NOMO-1 treated with dmso at 0.1 percent for 144 hours (cell line): ENCODE measurements around the gene SMIM44.

ENCODE experiments used
- DNase-seq: peaks from one replicate; lab custom pipeline; 2025; ENCODE audit not compliant: unreplicated experiment; lab: John Stamatoyannopoulos, UW

The SMIM44 gene

DNA sequence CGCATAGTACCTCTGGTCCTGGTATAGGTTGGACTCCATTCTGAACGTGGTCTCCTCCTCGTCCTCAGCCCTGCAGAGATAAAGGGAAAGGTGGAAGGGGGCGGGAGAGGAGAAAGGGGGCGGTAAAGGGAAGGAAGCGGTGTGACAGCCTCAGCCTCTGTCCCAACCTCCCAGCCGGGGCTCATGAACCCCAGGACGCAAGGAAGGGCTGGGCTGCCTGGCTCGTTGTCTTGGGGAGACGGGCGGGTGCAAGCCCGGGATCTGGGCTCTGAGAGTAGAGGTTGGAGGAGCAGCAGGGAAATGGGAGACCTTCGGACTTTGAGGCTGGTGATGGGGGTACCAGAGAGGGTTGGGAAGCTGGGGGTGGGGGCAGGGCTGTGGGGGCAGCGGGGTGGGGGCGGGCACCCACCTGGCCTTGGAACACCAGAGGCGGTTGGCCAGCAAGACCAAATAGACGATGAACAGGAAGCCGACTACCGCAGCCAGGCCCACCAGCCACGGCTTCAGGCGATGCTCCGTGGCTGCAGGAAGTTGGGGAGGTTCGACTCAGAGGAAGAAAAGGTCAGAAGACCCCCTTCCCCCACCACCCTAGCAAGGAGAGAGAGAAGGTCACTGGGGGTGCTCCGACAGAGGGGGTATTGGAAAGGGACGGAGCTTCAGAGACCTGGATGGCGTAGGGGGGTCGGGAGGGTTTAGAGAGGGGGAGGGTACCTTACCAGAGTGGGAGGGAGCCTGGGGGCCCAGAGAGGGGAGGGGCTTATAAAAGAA is 4.6 kb downstream of the SMIM44 start:
- no peak for DNase-seq

DNA sequence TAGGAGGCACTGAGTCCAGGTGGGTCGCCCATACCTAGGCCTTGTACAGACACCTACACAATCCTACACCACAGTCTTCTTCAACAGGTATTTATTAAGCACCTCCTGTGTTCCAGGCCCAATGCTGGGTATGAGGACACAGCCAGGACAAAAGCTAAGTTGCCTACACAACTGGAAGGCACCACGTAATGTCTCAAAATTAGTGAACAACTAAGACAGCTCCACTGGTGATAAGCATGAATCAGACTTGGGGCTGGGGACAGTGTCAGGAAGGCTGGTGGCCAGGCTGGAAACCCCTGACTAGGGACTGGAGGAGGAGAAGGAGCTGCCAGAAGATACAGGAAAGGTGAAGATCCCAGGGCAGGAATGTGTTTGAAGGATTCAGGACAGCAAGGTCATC is 5.3 kb downstream of the SMIM44 start:
- no peak for DNase-seq

DNA sequence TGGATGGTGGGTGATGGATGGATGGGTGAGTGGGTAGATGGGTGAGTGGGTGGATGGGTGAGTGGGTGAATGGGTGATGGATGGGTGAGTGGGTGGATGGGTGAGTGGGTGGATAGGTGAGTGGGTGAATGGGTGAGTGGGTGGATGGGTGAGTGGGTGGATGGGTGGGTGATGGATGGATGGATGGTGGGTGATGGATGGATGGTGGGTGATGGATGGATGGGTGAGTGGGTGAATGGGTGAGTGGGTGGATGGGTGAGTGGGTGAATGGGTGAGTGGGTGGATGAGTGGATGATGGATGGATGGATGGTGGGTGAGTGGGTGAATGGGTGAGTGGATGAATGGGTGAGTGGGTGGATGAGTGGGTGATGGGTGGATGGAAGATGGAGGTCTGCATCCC is 5.7 kb downstream of the SMIM44 start:
- DNase-seq, result no peak

DNA sequence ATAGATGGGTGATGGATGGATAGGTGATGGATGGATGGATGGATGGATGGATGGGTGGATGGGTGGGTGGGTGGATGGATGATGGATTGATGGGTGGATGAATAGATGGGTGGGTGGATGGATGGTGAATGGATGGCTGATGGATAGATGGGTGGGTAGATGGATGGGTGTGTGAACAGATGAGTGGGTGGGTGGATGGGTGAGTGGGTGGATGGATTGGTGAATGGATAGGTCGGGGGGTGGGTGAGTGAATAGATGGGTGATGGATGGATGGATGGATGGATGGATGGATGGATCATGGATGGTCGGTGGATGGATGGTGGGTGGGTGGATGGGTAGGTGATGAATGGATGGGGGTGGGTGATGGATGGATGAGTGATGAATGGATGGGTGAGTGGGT is 6.4 kb downstream of the SMIM44 start:
- DNase-seq, result no peak

DNA sequence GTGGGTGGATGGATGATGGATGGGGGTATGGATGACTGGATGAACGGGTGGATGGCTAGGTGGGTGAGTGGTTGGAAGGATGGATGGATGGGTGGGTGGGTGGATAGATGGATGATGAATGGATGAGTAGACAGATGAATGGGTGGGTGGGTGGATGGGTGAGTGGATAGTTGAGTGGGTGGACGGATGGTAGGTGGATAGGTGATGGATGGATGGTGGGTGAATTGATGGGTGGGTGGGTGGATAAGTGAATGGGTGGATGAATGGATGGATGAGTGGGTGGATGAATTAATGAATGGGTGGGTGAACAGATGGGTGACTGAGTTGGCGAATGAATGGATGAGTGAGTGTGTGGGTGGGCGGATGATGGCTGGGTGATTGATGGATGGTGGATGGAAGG is 7.8 kb downstream of the SMIM44 start:
- no peak for DNase-seq

DNA sequence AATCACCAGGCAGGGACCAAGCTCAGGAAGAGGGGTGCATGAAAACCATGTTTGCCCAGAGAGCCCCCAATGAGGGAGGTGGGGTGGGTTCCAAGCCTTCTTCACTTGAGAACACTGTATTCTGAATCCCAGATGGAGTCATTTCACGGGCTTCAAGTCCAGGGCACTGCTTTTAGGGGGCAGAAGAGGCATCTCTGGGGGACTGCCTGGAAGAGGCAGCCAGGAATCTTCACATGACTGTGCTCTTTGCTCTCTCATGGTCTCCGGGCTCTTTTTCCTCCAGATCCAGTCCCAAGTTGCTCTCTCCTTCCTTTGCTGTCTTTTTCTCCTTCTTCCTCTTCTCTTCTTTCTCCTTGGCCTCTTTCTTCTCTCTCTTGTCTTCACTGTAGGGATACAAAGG is 8.6 kb downstream of the SMIM44 start:
- DNase-seq, result no peak

DNA sequence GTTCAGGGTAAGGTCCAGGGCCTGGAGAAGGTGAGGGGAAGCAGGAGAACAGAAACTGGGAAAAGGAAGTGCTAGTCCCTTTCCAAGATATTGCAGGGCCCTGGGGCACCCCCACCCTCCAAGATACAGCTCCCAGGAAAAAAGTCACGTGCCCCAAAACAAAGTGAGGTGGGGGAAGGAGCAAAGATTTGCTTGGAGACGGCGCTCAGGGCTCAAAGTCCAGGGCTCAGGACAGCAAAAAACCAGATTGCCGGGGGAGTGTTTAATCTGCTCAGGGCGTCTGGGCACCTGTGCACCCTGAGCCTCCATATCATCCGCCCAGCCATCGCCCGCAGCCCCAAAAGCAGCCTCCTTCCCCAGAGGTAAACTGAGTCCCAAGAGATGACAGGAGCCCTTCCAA is 9.2 kb downstream of the SMIM44 start:
- DNase-seq, result no peak

DNA sequence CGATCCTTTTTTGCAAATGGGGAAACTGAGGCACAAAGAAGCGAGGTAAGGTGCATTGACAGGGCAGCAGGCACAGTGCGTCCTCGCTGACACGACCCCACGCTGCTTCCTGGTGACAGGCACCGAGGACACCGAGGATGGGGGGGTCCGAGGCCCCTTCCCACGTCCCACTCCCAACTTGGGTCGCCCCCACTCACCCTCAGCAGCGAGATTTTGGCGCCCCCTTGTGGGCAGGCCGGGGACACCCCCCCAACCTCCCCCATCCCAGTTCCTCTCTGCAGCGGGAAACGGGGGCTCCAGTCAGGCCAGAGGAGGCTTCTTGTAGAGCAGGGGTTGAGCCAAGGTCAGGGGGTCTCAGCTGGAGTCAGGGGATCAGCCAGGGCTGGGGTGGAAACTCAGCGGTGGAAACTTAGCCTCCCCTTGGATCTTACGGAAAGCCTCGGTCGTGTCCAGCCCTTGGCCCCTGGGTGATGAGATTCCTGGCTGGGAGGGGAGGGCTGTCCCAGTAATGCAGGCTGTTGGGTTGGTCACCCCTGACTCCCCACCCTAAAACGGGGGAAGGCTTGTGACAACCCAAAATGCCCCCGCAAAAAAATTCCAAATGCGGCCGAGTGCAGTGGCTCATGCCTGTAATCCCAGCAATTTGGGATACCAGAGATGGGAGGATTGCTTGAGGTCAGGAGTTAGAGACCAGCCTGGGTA is 11.1 kb downstream of the SMIM44 start:
- DNase-seq, result no peak

DNA sequence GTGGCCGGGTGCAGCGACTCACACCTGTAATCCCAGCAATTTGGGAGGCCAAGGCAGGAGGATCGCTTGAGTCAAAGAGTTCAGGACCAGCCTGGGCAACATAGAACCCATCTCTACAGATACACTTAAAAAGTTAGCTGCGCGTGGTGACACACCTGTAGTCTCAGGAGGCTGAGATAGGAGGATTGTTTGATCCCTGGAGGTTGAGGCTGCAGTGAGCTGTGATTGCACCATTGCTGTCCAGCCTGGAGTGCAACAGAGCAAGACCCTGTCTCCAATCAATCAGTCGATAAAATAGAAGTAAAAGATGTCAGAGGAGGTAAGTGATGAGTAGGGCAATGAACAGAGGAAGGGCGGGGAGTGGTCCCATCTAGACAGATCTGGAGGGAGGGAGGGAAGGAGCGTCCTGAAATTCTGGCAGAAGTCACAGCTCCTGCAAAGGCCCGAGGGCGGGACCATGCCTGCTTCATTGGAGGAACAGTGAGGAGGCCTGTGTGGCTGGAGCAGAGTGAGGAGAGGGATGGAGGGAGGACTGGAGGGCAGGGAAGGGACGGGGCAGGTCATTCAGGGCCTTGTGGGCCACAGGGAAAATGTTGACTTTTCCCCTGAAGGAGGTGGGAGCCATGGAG is 12.6 kb downstream of the SMIM44 start:
- DNase-seq, result no peak

DNA sequence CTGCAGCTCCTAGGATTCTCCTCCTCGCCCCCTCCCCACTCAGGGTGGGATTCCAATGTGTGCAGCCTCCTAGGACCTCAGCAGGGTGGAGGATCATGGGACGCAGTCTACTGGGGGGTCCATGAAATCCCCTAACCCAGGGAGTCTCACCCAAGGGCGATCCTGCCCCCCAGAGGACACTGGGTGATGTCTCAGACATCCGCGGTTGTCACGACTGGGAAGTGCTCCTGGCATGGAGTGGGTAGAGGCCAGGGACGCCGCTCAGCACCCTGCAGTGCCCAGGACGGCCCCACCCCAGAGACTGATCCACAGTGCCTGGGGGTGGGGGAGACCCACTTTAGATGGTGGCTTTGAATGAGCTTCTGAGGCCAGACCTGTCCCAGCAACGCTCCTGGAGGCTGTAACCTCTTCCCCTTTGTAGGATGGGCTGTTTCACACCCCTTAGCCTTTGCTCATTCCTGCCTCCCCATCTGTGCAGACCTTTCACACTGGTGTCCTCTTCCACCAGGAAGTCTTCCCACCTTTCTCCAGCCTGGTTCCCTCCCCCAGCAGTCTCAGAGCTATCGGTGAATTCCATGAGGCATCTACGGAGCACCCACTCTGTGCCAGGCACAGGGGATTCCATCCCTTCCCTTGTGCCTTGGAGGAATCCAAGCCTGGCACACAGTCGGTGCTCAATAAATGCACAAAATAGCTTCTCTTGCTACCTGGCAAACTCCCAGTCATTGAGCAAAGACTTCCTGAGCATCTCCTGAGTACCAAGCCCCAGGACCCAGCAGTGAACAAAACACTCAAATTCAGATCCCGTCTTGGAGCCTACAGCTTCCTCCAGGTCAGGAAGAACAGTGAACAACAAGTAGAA is 13.4 kb downstream of the SMIM44 start:
- DNase-seq, result no peak

DNA sequence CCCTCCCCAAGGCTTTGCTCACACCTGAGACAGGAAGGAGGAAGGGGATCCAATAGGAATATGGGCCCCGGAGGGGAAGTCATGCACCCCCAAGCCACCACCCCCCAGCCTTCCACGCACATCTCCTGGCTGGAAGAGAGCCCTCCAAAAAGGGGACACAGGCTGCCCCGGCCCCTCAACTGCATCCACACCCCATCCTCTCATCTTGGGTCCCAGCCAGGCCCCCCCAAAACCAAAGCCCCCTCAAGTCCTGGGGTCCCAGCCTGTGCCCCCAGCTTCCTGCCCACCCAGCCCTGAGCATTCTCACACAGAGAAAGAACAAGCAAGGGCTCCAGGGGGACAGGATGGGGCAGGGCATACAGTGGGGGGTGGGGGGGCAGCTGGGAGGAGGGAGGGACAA is 15.0 kb downstream of the SMIM44 start:
- no peak for DNase-seq

DNA sequence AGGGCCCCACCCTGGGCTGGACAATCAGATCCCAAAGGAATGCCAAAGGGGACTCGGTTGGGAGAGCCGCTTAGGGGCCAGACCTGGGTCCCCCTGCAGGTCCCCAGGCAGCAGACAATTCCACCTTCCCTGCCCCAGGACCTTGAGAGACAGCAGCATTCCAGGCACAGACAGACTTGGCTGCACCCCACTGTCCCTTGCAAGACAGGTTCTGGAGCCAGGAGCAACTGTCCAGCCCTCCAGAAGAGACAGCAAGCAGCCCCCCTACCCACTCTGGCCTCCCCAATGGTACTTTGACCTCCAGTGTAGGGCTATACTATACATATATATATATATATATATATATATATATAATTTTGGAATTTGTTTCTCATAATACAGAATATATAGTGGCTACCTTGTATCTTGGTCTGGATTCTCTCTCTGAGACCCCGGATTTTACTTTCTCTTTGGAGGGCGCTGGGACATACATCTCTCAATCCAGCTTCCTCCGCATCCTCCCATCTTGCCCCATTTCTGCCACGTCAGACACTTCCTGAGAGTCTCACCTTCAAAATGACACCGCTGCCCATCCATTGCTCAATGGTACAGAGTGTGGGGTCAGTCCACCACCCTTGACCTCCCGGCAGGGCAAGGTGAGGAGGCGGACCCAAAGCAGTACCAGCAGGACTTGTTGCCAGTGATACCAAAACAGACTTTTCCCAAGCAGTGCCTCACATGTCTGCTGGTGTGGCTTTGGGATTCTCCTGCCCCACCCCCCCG is 15.6 kb downstream of the SMIM44 start:
- DNase-seq, result no peak

DNA sequence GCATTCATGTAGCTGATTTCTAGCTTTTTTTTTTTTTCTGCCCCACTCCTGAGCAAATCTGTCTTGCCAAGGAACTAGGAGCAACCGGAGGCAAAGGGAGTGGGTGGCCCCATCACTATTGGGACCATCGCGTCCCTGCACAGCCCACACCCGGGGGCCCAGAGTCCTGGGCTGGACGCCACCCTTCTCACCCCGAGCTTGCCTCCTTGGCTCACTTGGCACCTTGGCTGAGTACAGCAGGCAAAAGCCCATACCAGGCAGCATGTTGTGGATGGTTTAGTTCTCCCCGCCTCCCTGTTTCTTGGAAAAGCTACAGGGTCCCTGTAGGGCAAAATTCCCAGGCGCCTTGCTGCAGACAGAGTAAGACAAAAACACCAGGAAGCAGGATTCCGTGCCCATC is 16.6 kb downstream of the SMIM44 start:
- DNase-seq, result no peak

DNA sequence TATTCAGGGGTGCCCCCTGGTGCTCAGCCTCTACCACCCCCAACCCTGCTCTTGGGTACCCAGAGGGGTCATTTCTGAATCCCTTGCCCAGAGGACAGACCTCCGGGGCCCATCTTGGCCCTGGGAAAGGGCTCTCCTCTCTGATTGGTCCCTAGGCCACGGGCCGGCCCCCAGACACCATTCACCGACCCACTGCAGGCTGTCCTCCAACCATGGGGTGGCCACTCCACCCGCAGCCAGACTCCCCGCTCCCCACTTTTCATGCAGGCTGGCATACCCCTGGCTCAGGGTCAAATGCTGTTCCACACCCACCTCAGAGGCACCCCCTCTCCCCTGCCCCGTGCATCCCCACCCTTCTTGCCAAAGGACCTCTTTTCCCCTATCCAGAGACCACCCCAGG is 17.7 kb downstream of the SMIM44 start:
- no peak for DNase-seq

DNA sequence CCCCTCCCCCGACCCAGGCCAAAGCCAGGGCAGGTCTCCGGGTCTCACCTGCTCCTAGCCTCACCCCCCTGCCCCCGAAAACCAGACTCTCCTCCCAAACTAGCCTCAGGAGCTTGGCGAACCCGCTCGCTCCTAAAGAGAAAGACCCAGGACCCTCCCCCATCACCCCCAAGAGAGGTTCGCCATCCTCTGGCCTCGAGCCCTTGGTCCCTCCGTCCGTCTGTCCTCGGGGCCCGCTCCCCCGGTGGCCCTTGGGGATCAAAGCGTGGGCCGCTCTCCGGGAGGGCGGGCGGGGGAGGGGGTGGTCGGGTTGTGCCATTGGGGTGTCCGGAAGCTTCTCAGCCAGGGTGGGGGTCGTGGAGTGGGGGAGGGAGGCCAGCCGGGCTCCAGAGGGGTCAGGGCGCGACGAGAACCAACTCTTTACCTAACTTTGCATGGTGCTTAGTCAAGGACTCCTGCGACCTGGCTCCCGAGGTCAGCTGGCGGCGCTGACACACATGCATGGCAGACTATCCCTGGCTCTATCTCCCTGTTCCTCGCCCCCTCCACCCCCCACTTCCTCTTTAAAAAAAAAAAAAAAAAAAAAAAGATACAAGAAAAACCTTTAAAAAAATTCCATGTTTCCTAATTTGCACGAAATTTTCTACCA is 18.5 kb downstream of the SMIM44 start:
- DNase-seq, result no peak

DNA sequence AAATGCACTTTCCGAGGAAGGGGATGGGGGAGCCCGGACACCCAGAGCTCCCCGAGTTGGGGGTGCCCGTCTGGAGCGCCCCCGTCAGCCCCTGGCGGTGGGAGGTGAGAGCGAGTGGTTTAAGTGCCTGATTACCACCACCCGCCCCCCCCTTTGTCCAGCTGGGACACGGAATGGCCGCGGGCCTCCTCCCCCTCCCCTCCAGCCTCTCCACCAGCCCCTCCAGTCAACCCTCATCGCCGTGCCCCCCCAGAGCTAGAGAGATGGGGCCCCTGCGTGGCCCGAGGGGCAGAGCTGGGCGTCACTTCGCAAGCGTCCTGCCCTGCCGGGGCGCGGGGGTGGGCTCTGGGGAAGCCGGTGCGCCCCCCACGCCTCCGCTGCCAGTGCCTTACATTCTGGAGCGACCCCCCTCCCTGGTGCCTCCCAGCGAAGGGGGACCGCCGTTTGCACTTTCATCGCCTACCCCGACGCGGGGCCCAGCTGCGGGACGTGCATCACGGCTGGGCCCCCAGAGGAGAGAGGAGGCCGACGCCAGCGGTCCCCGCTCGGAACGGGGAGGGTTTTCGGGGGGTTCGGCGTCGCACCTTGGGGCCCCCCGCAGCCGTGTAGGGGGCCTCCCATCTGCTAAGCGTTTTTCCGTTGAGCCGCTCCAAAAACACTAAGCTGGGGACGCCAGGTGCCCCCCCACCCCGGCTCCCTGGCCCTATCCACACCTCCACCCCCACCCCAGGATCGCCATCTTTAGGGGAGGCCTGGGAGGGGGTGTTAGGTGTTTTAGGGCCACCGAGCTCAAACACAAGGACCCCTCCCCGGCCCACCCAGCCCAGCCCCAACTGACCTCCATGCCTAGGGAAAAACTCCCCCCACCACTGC is 19.3 kb downstream of the SMIM44 start:
- DNase-seq, result no peak

DNA sequence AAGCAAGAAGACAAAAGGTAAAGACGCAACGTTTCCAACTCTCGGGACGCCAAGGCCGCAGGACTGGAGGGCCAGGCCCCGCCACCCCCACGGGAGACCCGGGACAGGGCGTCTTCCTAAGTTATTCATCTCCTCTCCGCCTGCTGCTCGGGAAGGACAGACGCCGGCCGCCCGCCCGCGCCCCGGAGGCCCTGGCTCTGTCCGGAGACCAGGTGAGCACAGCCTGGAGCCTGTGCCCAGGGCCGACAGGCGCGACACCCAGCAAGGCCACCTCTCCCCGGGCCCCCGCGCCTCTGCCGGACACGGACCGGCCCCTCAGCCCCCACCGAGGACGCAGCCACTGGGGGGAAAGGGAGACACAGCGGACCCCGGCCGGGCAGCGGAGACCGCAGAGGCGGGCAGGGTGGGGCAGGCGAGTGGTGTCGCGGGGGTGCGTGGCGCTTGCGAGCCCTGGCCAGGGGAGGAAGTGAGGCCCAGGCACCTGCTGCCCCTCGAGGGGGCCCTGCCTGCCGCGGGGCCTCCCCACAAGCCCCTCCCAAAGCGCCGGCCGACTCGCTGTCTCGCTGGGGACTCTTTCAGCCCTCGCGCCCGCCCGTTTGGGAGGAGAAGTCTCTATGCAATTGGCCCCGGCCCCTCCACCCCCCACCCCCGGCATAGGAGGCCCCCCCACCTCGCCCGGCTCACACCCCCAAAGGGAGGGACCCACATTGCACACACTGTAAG is 20.1 kb downstream of the SMIM44 start:
- no peak for DNase-seq

DNA sequence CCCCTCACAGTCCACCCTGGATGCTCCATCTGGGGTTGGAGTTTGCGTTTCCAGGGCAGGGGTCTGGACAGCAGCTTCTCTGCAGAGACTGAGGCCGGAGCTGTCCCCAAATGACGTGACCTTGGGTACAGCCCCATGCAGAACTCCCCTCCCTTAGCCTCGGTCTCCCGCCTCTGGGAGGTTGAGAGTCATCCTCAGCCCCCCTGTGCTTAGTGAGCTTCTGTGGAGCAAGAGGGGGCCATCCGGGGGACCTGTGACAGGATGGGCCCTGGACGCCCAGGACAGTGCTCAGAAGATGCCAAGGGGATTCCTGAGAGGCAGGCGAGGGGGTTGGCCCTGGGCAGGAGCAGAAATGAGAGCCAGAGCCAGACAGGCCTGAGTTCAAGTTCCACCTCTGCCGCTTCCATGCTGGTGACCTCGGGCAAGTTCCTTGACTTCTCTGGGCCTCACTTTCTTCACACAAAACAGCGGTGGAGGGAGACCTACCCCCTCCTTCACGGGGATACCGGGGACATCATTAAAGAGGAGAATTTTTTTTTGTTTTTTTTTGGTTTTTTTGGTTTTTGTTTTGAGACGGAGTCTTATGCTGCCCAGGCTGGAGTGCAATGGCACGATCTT is 23.2 kb downstream of the SMIM44 start:
- DNase-seq, result no peak
